ENCODE results near the gene MPP1.

GRCh38 chrX:154775419-154776349 lies 29.6 kb downstream of the MPP1 start:
- no peak for TF ChIP-seq ZNF274 (IDR thresholded peaks at IDR 0.05; ENCODE audit: low read length)
- TF ChIP-seq ZNF274 (tag by site-specific recombination; IDR thresholded peaks at IDR 0.05; ENCODE audit: borderline replicate concordance), result no peak
- no peak for TF ChIP-seq CTCF (tag by site-specific recombination; IDR thresholded peaks at IDR 0.05)
- no peak for TF ChIP-seq GLI4 (tag by site-specific recombination; IDR thresholded peaks at IDR 0.05)
- no peak for TF ChIP-seq ZSCAN23 (tag by site-specific recombination; IDR thresholded peaks at IDR 0.05)
